Activated CD8-positive, alpha-beta T cell treated with anti-CD3 and anti-CD28 coated beads for 36 hours (primary cell): ENCODE measurements around the gene GRAMD2B. TPM values are rescaled to one million over a fixed set of nuclear protein-coding genes. Genes with fewer than 3 reads are reported as not detected.
"Not testable (repeated sequence)": the region's sequence is repeated elsewhere in the genome, so short reads cannot be mapped to it uniquely, and the experiment has no call there.

Experiments used
- ATAC-seq: fragments of 200-7000 bp; cut with Tn5 transposase; one replicate; pipeline ENCODE4 v1.10.0; 2021; ENCODE audit warnings: mild to moderate bottlenecking, moderate library complexity
- CTCF ChIA-PET: fragments of 350-600 bp; sonication (Branson Sonifier 250); formaldehyde crosslinking; loops from one replicate; lab custom pipeline; 2021; ENCODE audit warnings: antibody characterized with exemption; lab: Charles Lee
- POLR2A ChIA-PET: fragments of 350-600 bp; sonication (Branson Sonifier 250); formaldehyde crosslinking; loops from one replicate; lab custom pipeline; 2021; ENCODE audit warnings: antibody characterized with exemption; lab: Charles Lee
- DNase-seq: peaks from one replicate; pipeline ENCODE4 v3.0.0-alpha.2; 2020
- H3K27ac Mint-ChIP-seq: one replicate; pipeline ENCODE4 v1.8.0; 2021; ENCODE audit warnings: mild to moderate bottlenecking, mixed read lengths
- H3K27me3 Mint-ChIP-seq: one replicate; pipeline ENCODE4 v1.8.0; 2021; ENCODE audit warnings: mixed read lengths
- H3K36me3 Mint-ChIP-seq: one replicate; pipeline ENCODE4 v1.8.0; 2021; ENCODE audit warnings: low read depth, mixed read lengths
- H3K4me1 Mint-ChIP-seq: one replicate; pipeline ENCODE4 v1.8.0; 2021; ENCODE audit warnings: low read depth, mixed read lengths
- H3K4me3 Mint-ChIP-seq: one replicate; pipeline ENCODE4 v1.8.0; 2021; ENCODE audit warnings: mild to moderate bottlenecking, moderate library complexity, mixed read lengths
- H3K9me3 Mint-ChIP-seq: one replicate; pipeline ENCODE4 v1.8.0; 2021; ENCODE audit warnings: mixed read lengths
- intact Hi-C: fragments of 100-400 bp; cut with micrococcal nuclease; formaldehyde crosslinking; loops from one replicate; pipeline ENCODE4 v1.10.0; 2022
- total RNA-seq, 2 experiments: library from RNA; stranded (reverse); gene quantifications; one replicate each; pipeline ENCODE4 v1.2.3, GENCODE V29; 2021
- TF ChIP-seq, protein P1 (sequence below): fragments of 200-600 bp; IDR thresholded peaks from one replicate; pipeline ENCODE4 v1.8.0; 2022; ENCODE audit warnings: antibody characterized with exemption, mild to moderate bottlenecking

The GRAMD2B gene, protein sequence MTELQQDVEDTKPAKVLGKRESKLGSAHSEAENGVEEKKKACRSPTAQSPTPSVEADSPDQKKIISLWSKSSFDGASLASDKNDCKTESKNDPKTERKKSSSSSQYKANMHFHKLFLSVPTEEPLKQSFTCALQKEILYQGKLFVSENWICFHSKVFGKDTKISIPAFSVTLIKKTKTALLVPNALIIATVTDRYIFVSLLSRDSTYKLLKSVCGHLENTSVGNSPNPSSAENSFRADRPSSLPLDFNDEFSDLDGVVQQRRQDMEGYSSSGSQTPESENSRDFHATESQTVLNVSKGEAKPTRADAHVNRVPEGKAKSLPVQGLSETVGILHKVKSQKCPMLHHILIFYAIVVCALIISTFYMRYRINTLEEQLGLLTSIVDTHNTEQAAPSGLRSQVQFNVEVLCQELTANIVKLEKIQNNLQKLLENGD
- 1 to 10 TPM; 8.0 to 8.4 TPM for total RNA-seq

DNA sequence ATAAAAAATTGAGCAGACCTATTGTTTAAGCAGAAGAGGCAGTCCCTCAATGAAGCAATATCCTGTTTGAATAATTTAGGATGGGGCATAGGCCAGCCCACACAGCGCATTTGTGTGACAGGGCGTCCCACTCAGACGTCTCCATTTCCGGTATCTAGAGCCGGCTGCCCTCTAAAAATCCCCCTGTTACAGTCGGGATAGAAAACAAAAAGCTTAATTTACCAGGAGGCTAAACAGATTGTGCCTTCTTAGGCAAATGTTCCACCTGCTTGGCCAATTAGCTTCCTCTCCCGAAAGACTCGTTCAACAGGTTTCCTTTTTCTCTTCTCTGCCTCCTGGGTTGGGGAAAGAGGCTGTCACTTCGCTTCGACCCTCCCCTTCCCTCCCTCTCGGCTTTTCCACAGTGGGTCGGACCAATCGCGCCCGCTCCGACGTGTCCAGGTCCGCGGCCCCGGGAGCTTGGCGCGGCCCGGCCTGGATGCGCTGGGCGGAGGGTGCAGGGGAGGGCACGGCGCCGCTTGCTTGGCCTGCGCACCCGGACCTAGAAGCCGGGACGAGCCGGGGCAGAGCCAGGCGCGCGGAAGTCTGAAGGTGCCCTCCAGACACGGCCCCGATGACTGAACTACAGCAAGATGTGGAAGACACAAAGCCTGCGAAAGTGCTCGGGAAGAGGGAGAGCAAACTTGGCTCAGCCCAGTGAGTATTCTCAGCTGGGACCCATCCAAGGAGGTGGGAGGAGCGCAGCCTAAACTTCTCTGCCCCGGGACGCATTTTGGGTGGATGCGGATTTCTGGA is at the start of gene GRAMD2B:
Gene GRAMD2B (plus strand): TSS at position 416 of the 795 bp plus-strand sequence. CDS start 198 bp downstream, at position 614.
- DNase-seq (peak; percentile 88), ATAC-seq (peak; percentile 92)
- no peaks in the 10 kb centered on the region for H3K9me3 Mint-ChIP-seq
- H3K4me1 Mint-ChIP-seq, result peaks cover 33% of the 10 kb centered on the region
- TF ChIP-seq, protein P1, sequence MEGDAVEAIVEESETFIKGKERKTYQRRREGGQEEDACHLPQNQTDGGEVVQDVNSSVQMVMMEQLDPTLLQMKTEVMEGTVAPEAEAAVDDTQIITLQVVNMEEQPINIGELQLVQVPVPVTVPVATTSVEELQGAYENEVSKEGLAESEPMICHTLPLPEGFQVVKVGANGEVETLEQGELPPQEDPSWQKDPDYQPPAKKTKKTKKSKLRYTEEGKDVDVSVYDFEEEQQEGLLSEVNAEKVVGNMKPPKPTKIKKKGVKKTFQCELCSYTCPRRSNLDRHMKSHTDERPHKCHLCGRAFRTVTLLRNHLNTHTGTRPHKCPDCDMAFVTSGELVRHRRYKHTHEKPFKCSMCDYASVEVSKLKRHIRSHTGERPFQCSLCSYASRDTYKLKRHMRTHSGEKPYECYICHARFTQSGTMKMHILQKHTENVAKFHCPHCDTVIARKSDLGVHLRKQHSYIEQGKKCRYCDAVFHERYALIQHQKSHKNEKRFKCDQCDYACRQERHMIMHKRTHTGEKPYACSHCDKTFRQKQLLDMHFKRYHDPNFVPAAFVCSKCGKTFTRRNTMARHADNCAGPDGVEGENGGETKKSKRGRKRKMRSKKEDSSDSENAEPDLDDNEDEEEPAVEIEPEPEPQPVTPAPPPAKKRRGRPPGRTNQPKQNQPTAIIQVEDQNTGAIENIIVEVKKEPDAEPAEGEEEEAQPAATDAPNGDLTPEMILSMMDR, result no peak
- peak within 1 kb of the TSS; percentile 85 for H3K4me3 Mint-ChIP-seq
- ChIA-PET CTCF (interaction anchor here (1.1 to 1.7 kb wide), 8 partner anchors 15 to 77 kb away, joined by 3 to 8 read pairs (median 3); no protein-coding TSS in a partner anchor), POLR2A (interaction anchor here (0.7 to 2.8 kb wide), 11 partner anchors 10 to 86 kb away, joined by 3 to 27 read pairs (median 4); no protein-coding TSS in a partner anchor)
- H3K36me3 Mint-ChIP-seq, result peaks cover 4% of the 10 kb centered on the region
- intact Hi-C loops, result no loop called here
- no peaks in the 10 kb centered on the region for H3K27me3 Mint-ChIP-seq
- peak within 1 kb of the TSS; percentile 90 for H3K27ac Mint-ChIP-seq

DNA sequence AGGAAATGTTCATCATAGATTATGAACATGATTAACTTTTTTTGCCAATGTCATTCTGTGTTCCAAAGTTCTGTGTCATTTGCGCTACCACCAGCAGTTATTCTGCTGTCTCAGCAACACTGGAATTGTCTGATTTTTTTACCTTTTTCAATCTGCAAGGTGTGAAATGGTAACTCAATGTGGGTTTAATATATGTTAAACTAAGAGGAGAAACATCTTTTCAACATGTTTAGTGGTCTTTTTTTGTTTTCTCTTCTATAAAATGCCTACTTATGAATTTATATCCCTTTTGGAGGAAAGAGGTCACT is 49.1 kb upstream of the GRAMD2B start:
- DNase-seq (no peak), ATAC-seq (no peak)
- ChIA-PET POLR2A (no interaction called here), CTCF (interaction anchor here (1.8 kb wide), 1 partner anchor 126 kb away, joined by 9 read pairs; no protein-coding TSS in a partner anchor)
- Mint-ChIP-seq H3K4me3 (no peak overlapping the region), H3K27ac (no peak overlapping the region), H3K27me3 (no peaks in the 10 kb centered on the region), H3K4me1 (peaks cover 16% of the 10 kb centered on the region), H3K9me3 (no peaks in the 10 kb centered on the region), H3K36me3 (no peaks in the 10 kb centered on the region)
- intact Hi-C loops, result no loop called here
- TF ChIP-seq, protein P1, result no peak

DNA sequence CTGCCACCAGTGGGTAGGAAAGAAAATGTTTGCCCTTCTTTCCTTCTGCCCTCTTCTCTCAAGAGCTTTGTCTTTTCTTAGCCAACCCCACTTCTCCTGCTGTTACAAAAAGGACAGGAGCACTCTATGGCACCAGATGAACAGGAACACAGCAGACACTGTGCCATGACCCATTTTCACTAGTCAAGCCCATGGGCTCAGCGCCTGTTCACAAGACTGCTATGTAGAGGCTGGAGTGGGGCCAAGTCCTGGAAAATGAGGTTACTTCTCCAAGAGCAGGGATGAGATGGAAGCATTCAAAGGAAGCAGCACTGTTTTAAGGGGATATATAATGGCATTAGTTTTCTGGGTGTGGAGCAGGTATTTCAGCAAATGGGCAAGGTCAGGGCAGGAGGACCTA is 46.8 kb upstream of the GRAMD2B start:
- H3K27ac Mint-ChIP-seq, result no peak overlapping the region
- ChIA-PET CTCF (no interaction called here), POLR2A (no interaction called here)
- no peaks in the 10 kb centered on the region for H3K36me3 Mint-ChIP-seq
- ATAC-seq (no peak), DNase-seq (no peak)
- H3K4me1 Mint-ChIP-seq, result peaks cover 16% of the 10 kb centered on the region
- intact Hi-C loops, result no loop called here
- peaks cover 3% of the 10 kb centered on the region for H3K9me3 Mint-ChIP-seq
- H3K27me3 Mint-ChIP-seq, result no peaks in the 10 kb centered on the region
- H3K4me3 Mint-ChIP-seq, result no peak overlapping the region
- TF ChIP-seq, protein P1, result no peak

DNA sequence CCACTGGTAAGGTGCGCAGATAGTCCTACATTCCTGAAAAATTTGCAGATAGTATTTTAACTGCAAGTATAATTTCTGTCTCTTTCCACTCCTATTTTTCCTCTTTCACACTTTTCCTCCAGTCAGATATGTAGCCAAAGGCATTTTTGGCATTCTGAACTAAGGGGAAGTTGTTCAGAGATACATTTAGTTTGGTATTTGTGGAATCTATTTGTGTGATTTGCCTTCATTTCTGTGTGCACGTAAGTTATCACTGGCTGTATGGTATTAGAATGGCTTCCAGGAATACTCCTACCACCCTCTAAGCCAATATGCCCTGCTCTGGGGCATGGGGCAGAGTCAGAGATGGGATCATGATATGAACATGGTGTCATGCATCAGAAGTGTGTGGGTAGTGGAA is 45.8 kb upstream of the GRAMD2B start:
- Mint-ChIP-seq H3K36me3 (no peaks in the 10 kb centered on the region), H3K4me1 (peaks cover 16% of the 10 kb centered on the region), H3K4me3 (no peak overlapping the region), H3K27ac (no peak overlapping the region), H3K27me3 (no peaks in the 10 kb centered on the region), H3K9me3 (peaks cover 10% of the 10 kb centered on the region)
- no peak for DNase-seq
- intact Hi-C loops, result no loop called here
- TF ChIP-seq, protein P1, result no peak
- POLR2A ChIA-PET, result no interaction called here
- ATAC-seq, result no peak
- CTCF ChIA-PET, result interaction anchor here (0.8 kb wide), 1 partner anchor 24 kb away, joined by 3 read pairs; no protein-coding TSS in a partner anchor

DNA sequence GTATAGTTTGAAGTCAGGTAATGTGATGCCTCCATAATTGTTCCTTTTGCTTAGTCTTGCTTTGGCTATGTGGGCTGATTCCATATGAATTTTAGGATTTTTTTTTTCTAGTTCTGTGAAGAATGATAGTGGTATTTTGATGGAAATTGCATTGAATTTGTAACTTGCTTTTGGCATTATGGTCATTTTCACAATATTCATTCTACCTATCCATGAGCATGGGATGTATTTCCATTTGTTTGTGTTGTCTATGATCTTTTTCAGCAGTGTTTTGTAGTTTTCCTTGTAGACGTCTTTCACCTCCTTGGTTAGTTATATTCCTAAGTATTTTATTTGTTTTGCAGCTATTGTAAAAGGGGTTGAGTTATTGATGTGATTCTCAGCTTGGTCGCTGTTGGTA is 42.9 kb upstream of the GRAMD2B start:
- ATAC-seq, H3K27ac Mint-ChIP-seq, DNase-seq, intact Hi-C loops, H3K27me3 Mint-ChIP-seq, H3K4me1 Mint-ChIP-seq, H3K36me3 Mint-ChIP-seq, POLR2A ChIA-PET, H3K4me3 Mint-ChIP-seq: not testable (repeated sequence)
- H3K9me3 Mint-ChIP-seq, result peaks cover 12% of the 10 kb centered on the region
- CTCF ChIA-PET, result interaction anchor here (1.4 to 3.8 kb wide), 2 partner anchors 120 to 160 kb away, joined by 4 to 9 read pairs; no protein-coding TSS in a partner anchor
